Esophagus squamous epithelium (tissue), 5 donors: ENCODE measurements around the gene NCEH1. TPM values are rescaled to one million over a fixed set of nuclear protein-coding genes. Genes with fewer than 3 reads are reported as not detected.
"Not testable (repeated sequence)": the region's sequence is repeated elsewhere in the genome, so short reads cannot be mapped to it uniquely, and the experiment has no call there.

ENCODE experiments used
- DNase-seq: peaks from one replicate; lab custom pipeline; 2025; lab: John Stamatoyannopoulos, UW
- H3K27ac ChIP-seq, 4 donors: fragments of 200-600 bp; sonication (generic); one replicate each; pipeline ENCODE4 v1.5.1; 2016 to 2019; ENCODE audit warnings: mild to moderate bottlenecking in 1 of 4
- H3K27me3 ChIP-seq, 4 donors: fragments of 200-600 bp; sonication (generic); 1 replicate in 3 of 4; 2 replicates in 1 of 4; pipeline versions ENCODE4 v1.5.1 to v1.6.0; 2017 to 2021; ENCODE audit warnings: antibody characterized with exemption in 1 of 4
- H3K36me3 ChIP-seq, 3 donors: fragments of 200-600 bp; sonication (generic); one replicate each; pipeline ENCODE4 v1.5.1; 2016 to 2019
- H3K4me1 ChIP-seq, 3 donors: fragments of 200-600 bp; sonication (generic); one replicate each; pipeline ENCODE4 v1.5.1; 2017 to 2019
- H3K4me3 ChIP-seq, 4 donors: fragments of 200-600 bp; sonication (generic); 1 replicate in 3 of 4; 2 replicates in 1 of 4; pipeline ENCODE4 v1.5.1; 2016 to 2019; ENCODE audit warnings: mild to moderate bottlenecking in 2 of 4, moderate library complexity in 1 of 4
- H3K9me3 ChIP-seq, 3 donors: fragments of 200-600 bp; sonication (generic); one replicate each; pipeline ENCODE4 v1.5.1; 2016 to 2019
- CTCF ChIP-seq, 6 experiments: fragments of 450-650 bp in 4 of 6; fragments of 200-600 bp in 2 of 6; sonication (generic) in 2 of 6; IDR thresholded peaks; one replicate each; pipeline ENCODE4 v1.5.1; 2016 to 2019; ENCODE audit warnings: antibody characterized with exemption in 6 of 6, mild to moderate bottlenecking in 4 of 6, moderate library complexity in 4 of 6
- POLR2A ChIP-seq, 4 donors: fragments of 450-650 bp; IDR thresholded peaks; one replicate each; pipeline ENCODE4 v1.6.1; 2017; ENCODE audit warnings: antibody characterized with exemption in 4 of 4, mild to moderate bottlenecking in 4 of 4, moderate library complexity in 3 of 4
- WGBS, 2 donors: methylation state at CpG; one replicate each; pipeline ENCODE4 v1.1.5; 2018; 5-methylcytosine and 5-hydroxymethylcytosine counted together
- intact Hi-C: fragments of 100-400 bp; cut with DNase I; formaldehyde crosslinking; loops from one replicate; pipeline ENCODE4 v1.15.0; 2022
- total RNA-seq, 4 donors: library from RNA; depleted of rRNA; stranded (reverse); fragments of >200 nt; gene quantifications; one replicate each; pipeline ENCODE4 v1.1.0, GENCODE V29; 2016
- donor health status: DM: yes; HTN: yes; CAD: no.

Gene NCEH1
- total RNA-seq, 4 donors from 2014 or later, result 2.2 to 9.1 (median 5.0) TPM

GRCh38 chr3:172669021-172669420 is 41.8 kb downstream of the NCEH1 start:
- TF ChIP-seq POLR2A (IDR thresholded peaks at IDR 0.05), result no peak
- no peak for TF ChIP-seq CTCF (IDR thresholded peaks at IDR 0.05)
- Histone ChIP-seq H3K27me3 (no peaks in the 10 kb centered on the region), H3K4me3 (no peak overlapping the region), H3K27ac (no peak overlapping the region), H3K4me1 (peaks cover 0 to 33% (median 12%) of the 10 kb centered on the region in 3 donors), H3K9me3 (no peaks in the 10 kb centered on the region), H3K36me3 (no peaks in the 10 kb centered on the region)
- intact Hi-C loops, result loop anchor here (5.0 kb wide), 1 partner anchor 182 kb away; no protein-coding TSS in a partner anchor
- no peak for DNase-seq
- 68 to 74% methylated on average over 4 of the region's 4 CpGs for WGBS, 2 donors

DNA sequence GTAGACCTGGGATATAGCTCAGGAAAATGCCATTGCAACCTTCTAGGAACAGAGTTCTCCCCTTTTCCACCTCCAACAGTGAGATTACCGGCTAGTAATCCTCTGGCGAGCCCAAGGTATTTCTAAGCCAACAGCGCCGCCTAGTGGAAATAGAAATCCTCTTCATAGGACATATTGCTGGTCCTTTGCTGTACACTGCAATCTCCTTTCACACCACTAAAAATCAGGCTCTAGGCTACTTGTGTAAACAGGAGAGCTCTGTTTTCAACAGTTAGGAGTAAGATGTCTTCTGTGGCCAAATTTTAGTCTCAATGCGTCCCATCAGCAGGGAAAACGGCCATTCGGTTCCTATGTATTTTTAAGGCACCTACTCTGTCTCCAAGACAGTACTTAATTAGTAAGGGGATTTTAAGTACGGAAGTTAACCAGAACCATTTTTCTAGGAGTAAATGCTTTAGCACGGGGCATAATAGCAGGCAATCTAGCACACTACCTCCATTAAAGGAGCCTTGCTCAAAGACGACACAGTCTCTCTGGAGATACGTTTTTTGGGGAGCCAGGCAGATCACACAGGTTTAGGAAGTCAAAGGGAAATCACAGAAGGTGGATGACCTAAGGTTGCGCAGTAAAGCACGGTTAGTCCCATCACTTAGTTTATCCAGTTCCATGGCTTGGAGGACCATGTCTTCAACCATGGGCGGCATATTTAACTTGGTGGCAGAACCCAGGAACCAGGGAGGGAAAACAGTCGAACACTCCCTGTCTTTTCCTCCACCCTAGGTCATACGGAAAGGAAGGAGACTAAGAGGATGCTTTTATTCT is 43.8 kb downstream of the NCEH1 start:
- peaks cover 0 to 23% (median 12%) of the 10 kb centered on the region in 3 donors for H3K4me1 ChIP-seq
- no peak overlapping the region for H3K4me3 ChIP-seq
- DNase-seq, result no peak
- WGBS, 2 donors, result 57 to 62% methylated on average over 16 of the region's 16 CpGs
- no peaks in the 10 kb centered on the region for H3K27me3 ChIP-seq
- TF ChIP-seq POLR2A (IDR thresholded peaks at IDR 0.05) (no peak), CTCF (IDR thresholded peaks at IDR 0.05) (peak; percentile 73 to 97 (median 92))
- H3K9me3 ChIP-seq, result no peaks in the 10 kb centered on the region
- peak overlapping the region in 1 of 4 donors; percentile 14 for H3K27ac ChIP-seq
- no peaks in the 10 kb centered on the region for H3K36me3 ChIP-seq
- intact Hi-C loops, result loop anchor here (5.0 kb wide), 1 partner anchor 180 kb away; no protein-coding TSS in a partner anchor

DNA sequence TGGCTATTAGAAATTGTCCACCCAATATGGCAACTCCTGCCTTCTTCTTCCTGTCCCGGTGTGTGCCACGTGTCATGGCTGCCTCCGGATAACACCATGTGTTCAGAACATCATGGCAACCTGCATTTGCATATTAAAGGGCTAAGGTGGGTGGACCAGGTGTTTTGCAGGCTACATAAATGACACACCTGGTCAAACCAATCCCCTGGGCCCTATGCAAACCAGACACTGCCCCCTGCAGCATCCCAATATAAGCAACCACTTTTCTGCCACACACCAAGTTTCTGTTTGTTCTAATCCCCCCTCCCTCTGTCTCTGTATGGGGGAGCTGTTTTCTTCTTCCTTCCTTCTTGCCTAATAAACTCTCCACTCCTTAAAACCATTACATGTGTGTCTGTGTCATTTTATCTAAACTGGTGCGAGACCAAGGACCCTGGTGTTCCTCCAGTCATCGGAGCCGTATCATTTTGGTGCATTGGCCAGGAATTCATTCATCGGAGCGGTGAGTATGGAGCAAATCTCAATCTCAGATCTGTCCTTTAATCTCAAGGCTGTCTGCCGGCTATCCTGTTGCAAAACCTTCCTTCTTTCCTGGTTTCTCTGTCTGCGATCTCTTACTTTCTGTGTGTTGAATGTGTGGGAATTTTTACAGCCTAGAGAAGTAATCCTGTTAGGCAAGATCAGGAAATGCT is 44.5 kb downstream of the NCEH1 start:
- TF ChIP-seq POLR2A (IDR thresholded peaks at IDR 0.05), result no peak
- TF ChIP-seq CTCF (IDR thresholded peaks at IDR 0.05), result peak in 3 of 6 experiments; percentile 11 to 49 (median 30)
- peaks cover 0 to 23% (median 12%) of the 10 kb centered on the region in 3 donors for H3K4me1 ChIP-seq
- H3K36me3 ChIP-seq, result no peaks in the 10 kb centered on the region
- DNase-seq, result no peak
- no peaks in the 10 kb centered on the region for H3K9me3 ChIP-seq
- intact Hi-C loops, result loop anchor here (5.0 kb wide), 1 partner anchor 179 kb away; no protein-coding TSS in a partner anchor
- no peak overlapping the region for H3K4me3 ChIP-seq
- 65 to 73% methylated on average over 10 of the region's 10 CpGs for WGBS, 2 donors
- peak overlapping the region in 2 of 4 donors; percentile 14 to 15 for H3K27ac ChIP-seq
- H3K27me3 ChIP-seq, result no peaks in the 10 kb centered on the region

GRCh38 chr3:172665510-172665909 is 45.4 kb downstream of the NCEH1 start:
- not testable (repeated sequence) for DNase-seq, H3K27me3 ChIP-seq, H3K4me3 ChIP-seq, H3K9me3 ChIP-seq, H3K36me3 ChIP-seq
- Histone ChIP-seq H3K4me1 (peaks cover 0 to 18% (median 12%) of the 10 kb centered on the region in 3 donors), H3K27ac (peak overlapping the region in 1 of 4 donors; percentile 15)
- WGBS, 2 donors, result 83% methylated on average over 8 of the region's 9 CpGs; no CpG with 5 or more reads in 1 of the 2 donors
- intact Hi-C loops, result loop anchor here (5.0 kb wide), 1 partner anchor 178 kb away; no protein-coding TSS in a partner anchor

DNA sequence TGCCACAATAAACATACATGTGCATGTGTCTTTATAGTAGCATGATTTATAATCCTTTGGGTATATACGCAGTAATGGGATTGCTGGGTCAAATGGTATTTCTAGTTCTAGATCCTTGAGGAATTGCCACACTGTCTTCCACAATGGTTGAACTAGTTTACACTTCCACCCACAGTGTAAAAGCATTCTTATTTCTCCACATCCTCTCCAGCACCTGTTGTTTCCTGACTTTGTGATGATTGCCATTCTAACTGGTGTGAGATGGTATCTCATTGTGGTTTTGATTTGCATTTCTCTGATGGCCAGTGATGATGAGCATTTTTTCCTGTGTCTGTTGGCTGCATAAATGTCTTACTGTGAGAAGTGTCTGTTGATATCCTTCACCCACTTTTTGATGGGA is 50.4 kb downstream of the NCEH1 start:
- H3K27ac ChIP-seq, DNase-seq, H3K9me3 ChIP-seq, H3K27me3 ChIP-seq, H3K4me3 ChIP-seq, H3K36me3 ChIP-seq, intact Hi-C loops: not testable (repeated sequence)
- H3K4me1 ChIP-seq, result peaks cover 0 to 12% (median 2%) of the 10 kb centered on the region in 3 donors
- 90 to 93% methylated on average over 1 of the region's 1 CpG for WGBS, 2 donors
